ENCODE measurements around the gene MYO9B. TPM values are rescaled to one million over a fixed set of nuclear protein-coding genes. Genes with fewer than 3 reads are reported as not detected.
A peak's percentile ranks its signal among the peaks of the same experiment; 100 is the strongest.

The MYO9B gene
- total RNA-seq, 1 experiment from 2014 or later = 94.3 TPM

- no peak for TF ChIP-seq ZNF425 (CRISPR knock-in tag; conservative IDR thresholded peaks at IDR 0.05)
- TF ChIP-seq ZNF281 (CRISPR knock-in tag; IDR thresholded peaks at IDR 0.05) = no peak
- no peak for TF ChIP-seq USF1 (CRISPR knock-in tag; IDR thresholded peaks at IDR 0.05)
Measured at GRCh38 chr19:17063428-17063827, 12.1 kb upstream of the MYO9B start (continued).

- ChIA-PET POLR2A (interaction anchor here (0.7 kb wide), 2 partner anchors 17 to 31 kb away, joined by 3 to 4 read pairs; no protein-coding TSS in a partner anchor), CTCF (interaction anchor here (0.5 to 2.1 kb wide), 14 partner anchors 13 to 259 kb away, joined by 3 to 7 read pairs (median 3); partner anchors contain the start of gene USE1)
- Mint-ChIP-seq H3K4me3 (no peak overlapping the region), H3K9me3 (no peaks in the 10 kb centered on the region), H3K4me1 (peaks cover 33% of the 10 kb centered on the region), H3K27me3 (ENCODE audit: low read depth) (no peaks in the 10 kb centered on the region), H3K36me3 (peaks cover 51% of the 10 kb centered on the region), H3K27ac (peak overlapping the region; percentile 82)
- TF ChIP-seq ATF1 (CRISPR knock-in tag; IDR thresholded peaks at IDR 0.05) (no peak), CREB1 (CRISPR knock-in tag; IDR thresholded peaks at IDR 0.05) (peak; percentile 43; the same call in 1 of the 2 replicates)
- ATAC-seq (peak; percentile 75), DNase-seq (ENCODE audit: low spot score) (no peak)
Measured at GRCh38 chr19:17069193-17069592, 6.4 kb upstream of the MYO9B start.

GRCh38 chr19:17070421-17070820 is 5.2 kb upstream of the MYO9B start:
- Mint-ChIP-seq H3K27ac (peak overlapping the region; percentile 66; the same call in 1 of the 2 replicates), H3K27me3 (ENCODE audit: low read depth) (no peaks in the 10 kb centered on the region), H3K36me3 (peaks cover 40% of the 10 kb centered on the region), H3K4me1 (peaks cover 39% of the 10 kb centered on the region), H3K4me3 (no peak overlapping the region), H3K9me3 (no peaks in the 10 kb centered on the region)
- ChIA-PET POLR2A (no interaction called here), CTCF (no interaction called here)
- no peak for TF ChIP-seq JAZF1 (CRISPR knock-in tag; IDR thresholded peaks at IDR 0.05)
- no peak for TF ChIP-seq EMX1 (CRISPR knock-in tag; IDR thresholded peaks at IDR 0.05)
- no peak for TF ChIP-seq NFYB (CRISPR knock-in tag; conservative IDR thresholded peaks at IDR 0.05; ENCODE audit: low read depth)
- TF ChIP-seq GABPB1 (CRISPR knock-in tag; IDR thresholded peaks at IDR 0.05) = no peak
- TF ChIP-seq FOXJ3 (CRISPR knock-in tag; IDR thresholded peaks at IDR 0.05; ENCODE audit: borderline replicate concordance) = no peak
- no peak for TF ChIP-seq KAT7 (CRISPR knock-in tag; IDR thresholded peaks at IDR 0.05; ENCODE audit: borderline replicate concordance)
- no peak for TF ChIP-seq ZNF232 (CRISPR knock-in tag; IDR thresholded peaks at IDR 0.05)
- TF ChIP-seq NFATC4 (CRISPR knock-in tag; IDR thresholded peaks at IDR 0.05) = no peak
- TF ChIP-seq NR3C1 (CRISPR knock-in tag; conservative IDR thresholded peaks at IDR 0.05; ENCODE audit: low read depth) = no peak
- no peak for TF ChIP-seq CDX4 (CRISPR knock-in tag; IDR thresholded peaks at IDR 0.05; ENCODE audit: borderline replicate concordance)
- TF ChIP-seq MAX (CRISPR knock-in tag; IDR thresholded peaks at IDR 0.05) = no peak
- TF ChIP-seq OVOL2 (CRISPR knock-in tag; IDR thresholded peaks at IDR 0.05; ENCODE audit: borderline replicate concordance) = no peak
- TF ChIP-seq ZMAT4 (CRISPR knock-in tag; IDR thresholded peaks at IDR 0.05) = no peak
- no peak for TF ChIP-seq ZSCAN18 (CRISPR knock-in tag; IDR thresholded peaks at IDR 0.05)
- TF ChIP-seq ZBTB43 (CRISPR knock-in tag; IDR thresholded peaks at IDR 0.05) = no peak
- TF ChIP-seq ZNF281 (CRISPR knock-in tag; IDR thresholded peaks at IDR 0.05) = no peak
- ATAC-seq = no peak
- no peak for DNase-seq (ENCODE audit: low spot score)
